Astrocyte of the cerebellum (primary cell): Measurements from ENCODE around the gene CELA2A.
"Not testable (repeated sequence)": the region's sequence is repeated elsewhere in the genome, so short reads cannot be mapped to it uniquely, and the experiment has no call there.

ENCODE experiments used
- DNase-seq: peaks from one replicate; pipeline ENCODE4 v3.0.0-alpha.2; 2011; ENCODE audit warnings: low read depth
- H3K4me3 ChIP-seq: 2 replicates; pipeline ENCODE4 v1.5.1; 2011; ENCODE audit warnings: mild to moderate bottlenecking, low read depth, low read length, moderate library complexity
- CTCF ChIP-seq: IDR thresholded peaks from 2 replicates; pipeline ENCODE4 v1.5.1; 2012; ENCODE audit warnings: low read length, low read depth, moderate library complexity, mild to moderate bottlenecking; ENCODE audit errors: missing control alignments
- in situ Hi-C: cut with HindIII; loops from 2 replicates; pipeline ENCODE4 v1.10.0; 2017; ENCODE audit warnings: low sequenced_read_pairs

Gene CELA2A

DNA sequence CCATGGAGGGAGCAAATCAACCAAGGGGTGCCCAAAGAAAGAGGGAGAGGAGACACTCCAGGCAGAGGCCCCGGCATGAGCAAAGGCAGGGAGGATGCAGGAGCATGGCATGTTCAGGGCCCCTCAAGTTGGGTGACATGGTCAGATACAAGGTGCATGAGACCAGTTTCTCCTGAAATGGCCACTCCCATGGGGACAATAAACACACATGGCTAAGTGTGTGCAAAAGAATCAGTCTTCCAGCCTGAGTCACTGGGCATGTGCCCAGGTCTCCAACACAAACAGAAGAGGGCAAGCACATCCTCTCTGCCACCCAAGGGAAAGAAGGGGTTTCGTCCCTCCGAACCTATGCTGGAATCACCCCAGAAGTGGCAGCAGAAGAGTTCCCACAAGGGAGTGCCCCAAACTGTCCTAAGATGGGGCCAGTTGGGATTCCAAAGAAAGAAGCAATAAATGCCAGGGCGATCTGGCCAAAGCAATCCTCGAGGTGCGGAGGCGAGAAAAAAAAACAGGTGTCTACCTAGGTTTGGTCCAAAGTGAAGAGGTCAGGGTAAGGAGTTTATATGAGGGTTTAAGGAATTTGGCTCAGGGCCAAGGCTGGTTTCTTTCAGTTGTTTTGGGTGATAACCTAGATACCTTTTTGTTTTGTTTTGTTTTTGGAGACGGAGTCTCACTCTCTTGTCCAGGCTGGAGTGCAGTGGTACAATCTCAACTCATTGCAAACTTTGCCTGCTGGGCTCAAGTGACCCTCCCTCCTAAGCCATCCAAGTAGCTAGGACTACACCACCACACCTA, 54.3 kb downstream of the CELA2A start:
- no peak for TF ChIP-seq CTCF
- DNase-seq, result no peak
- in situ Hi-C loops, result no loop called here
- H3K4me3 ChIP-seq, result no peak overlapping the region

GRCh38 chr1:15513192-15513591, 56.7 kb downstream of the CELA2A start:
- H3K4me3 ChIP-seq, result no peak overlapping the region
- no peak for TF ChIP-seq CTCF
- in situ Hi-C loops, result no loop called here
- no peak for DNase-seq

DNA sequence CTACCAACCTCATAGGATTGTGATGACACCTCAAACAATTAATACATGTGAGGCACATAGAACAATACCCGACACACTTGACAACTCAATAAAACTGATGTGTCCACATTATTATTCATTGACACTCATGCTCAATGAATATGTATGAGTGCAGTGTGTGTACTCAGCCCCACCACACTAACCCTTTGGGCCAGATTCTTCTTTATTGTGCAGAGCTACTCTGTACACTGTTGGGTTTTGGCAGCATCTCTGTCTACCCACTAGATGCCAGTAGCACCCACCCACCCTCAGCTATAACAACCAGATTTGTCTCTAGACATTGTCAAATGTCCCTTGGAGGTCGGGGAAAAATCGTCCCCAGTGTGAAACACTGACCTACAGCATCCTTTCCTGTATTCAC, 57.4 kb downstream of the CELA2A start:
- in situ Hi-C loops, result no loop called here
- TF ChIP-seq CTCF, result no peak
- DNase-seq, result no peak
- H3K4me3 ChIP-seq, result no peak overlapping the region

- DNase-seq, H3K4me3 ChIP-seq, in situ Hi-C loops: not testable (repeated sequence)
These were observed 58.0 kb downstream of the CELA2A start for GRCh38 chr1:15514557-15514956.

DNA sequence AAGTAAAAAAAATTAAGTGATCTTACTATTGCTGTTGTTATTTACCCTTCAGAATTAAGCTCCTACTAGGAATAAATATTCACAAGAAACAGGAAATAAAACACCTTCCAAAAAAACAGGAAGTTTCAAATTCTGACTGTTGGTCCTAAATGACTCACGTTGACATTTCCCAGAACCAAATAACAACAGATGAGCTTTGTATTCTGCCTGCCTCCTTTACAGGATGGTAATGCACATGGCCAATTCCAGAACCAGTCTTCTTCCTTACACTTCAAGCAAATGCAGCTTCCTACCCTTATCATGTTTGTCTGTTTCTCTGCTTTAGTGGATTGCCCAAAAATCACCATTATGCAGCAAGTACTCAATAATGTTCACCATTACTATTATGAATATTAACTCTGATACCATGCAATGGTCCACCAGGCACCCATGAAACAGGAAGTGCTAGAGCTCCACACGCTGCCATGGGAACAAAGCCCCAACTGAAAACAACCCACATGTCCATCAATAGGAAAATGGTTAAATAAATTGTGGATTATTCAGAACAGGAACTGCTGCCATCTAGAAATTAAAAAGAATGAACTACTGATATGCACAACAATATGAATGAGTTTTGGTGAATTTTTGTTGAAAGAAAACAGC, 58.6 kb downstream of the CELA2A start:
- TF ChIP-seq CTCF, result no peak
- H3K4me3 ChIP-seq, result no peak overlapping the region
- no peak for DNase-seq
- in situ Hi-C loops, result no loop called here

GRCh38 chr1:15519625-15520024, 63.1 kb downstream of the CELA2A start:
- no peak for TF ChIP-seq CTCF
- in situ Hi-C loops, result no loop called here
- DNase-seq, result no peak
- no peak overlapping the region for H3K4me3 ChIP-seq

GRCh38 chr1:15521206-15521906, 64.8 kb downstream of the CELA2A start:
- H3K4me3 ChIP-seq, in situ Hi-C loops: not testable (repeated sequence)

More at GRCh38 chr1:15521206-15521906, 64.8 kb downstream of the CELA2A start:
- not testable (repeated sequence) for DNase-seq
